ENCODE results near the gene SH3TC2. TPM values are rescaled to one million over a fixed set of nuclear protein-coding genes. Genes with fewer than 3 reads are reported as not detected.
A peak's percentile ranks its signal among the peaks of the same experiment; 100 is the strongest.

The SH3TC2 gene
- total and polyA plus RNA-seq, 2 of the 4 experiments (the other 2 are of a cell fraction), result 3.4 to 7.9 TPM

DNA sequence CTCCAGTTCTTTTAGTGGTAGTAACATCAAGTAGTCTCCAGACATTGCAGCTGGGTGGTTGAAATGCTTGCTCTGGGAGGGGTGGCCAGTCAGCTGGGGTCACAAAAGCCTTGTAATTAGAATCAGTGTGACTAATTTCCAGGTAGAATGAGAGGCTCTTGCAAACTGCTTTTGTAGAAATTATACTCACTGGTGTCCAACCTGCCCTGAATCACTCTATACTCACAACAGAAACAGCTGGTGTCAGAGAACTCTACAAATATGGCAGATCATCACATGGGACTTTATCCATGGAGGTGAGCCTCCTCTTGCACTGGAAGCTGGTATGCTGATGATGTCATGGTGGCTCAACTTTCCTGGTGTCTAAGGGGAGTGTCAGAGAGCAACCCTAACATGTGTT is 71.3 kb downstream of the SH3TC2 start:
- Histone ChIP-seq H3K23ac (ENCODE audit: low read depth, low read length) (no peak overlapping the region), H3K27ac (ENCODE audit: insufficient read depth, low read length) (no peak overlapping the region), H3K4me3 (ENCODE audit: insufficient read depth, low read depth, low read length) (no peak overlapping the region), H3K4me1 (ENCODE audit: control insufficient read depth, insufficient read depth, low read length) (peaks cover 3% of the 10 kb centered on the region), H3K9ac (ENCODE audit: low read depth, low read length) (no peak overlapping the region), H2BK5ac (ENCODE audit: low read depth, low read length, poor library complexity, severe bottlenecking) (no peak overlapping the region), H2AK5ac (ENCODE audit: low read depth, low read length) (no peak overlapping the region), H4K8ac (ENCODE audit: low read depth in 2 of 2, low read length in 2 of 2) (no peak overlapping the region), H4K20me1 (ENCODE audit: insufficient read depth, low read length) (no peaks in the 10 kb centered on the region), H2AK9ac (replicated peaks; ENCODE audit: low read depth, low read length, poor library complexity) (no peak overlapping the region), H3K79me1 (ENCODE audit: low read depth in 1 of 2, low read length in 2 of 2) (no peaks in the 10 kb centered on the region), H3K4me2 (ENCODE audit: low read depth, low read length) (no peak overlapping the region), H3K27me3 (ENCODE audit: control insufficient read depth, insufficient read depth, low read length) (no peaks in the 10 kb centered on the region), H3K4ac (ENCODE audit: low read depth, low read length) (no peak overlapping the region; the same call in 1 of the 2 replicates), H3K18ac (ENCODE audit: low read depth, low read length) (no peak overlapping the region), H2BK20ac (ENCODE audit: low read depth, low read length) (no peak overlapping the region), H4K91ac (ENCODE audit: insufficient read depth, low read depth, low read length) (no peak overlapping the region), H3K56ac (ENCODE audit: extremely low read depth, insufficient read depth, low read length) (no peak overlapping the region), H3K9me1 (ENCODE audit: insufficient read depth, low read length) (peaks cover 6% of the 10 kb centered on the region; the same call in 1 of the 2 replicates), H3K36me3 (ENCODE audit: control insufficient read depth, insufficient read depth, low read length) (no peaks in the 10 kb centered on the region), H4K5ac (ENCODE audit: low read depth, low read length) (no peak overlapping the region), H3K9me3 (ENCODE audit: control insufficient read depth, insufficient read depth, low read length) (no peaks in the 10 kb centered on the region), H3K14ac (replicated peaks; ENCODE audit: low read depth, low read length) (0 out of 2 replicates have a peak overlapping the region, but pooled peaks have one; percentile 23), H2BK15ac (ENCODE audit: low read depth, low read length) (no peak overlapping the region), H2AFZ (replicated peaks; ENCODE audit: low read length, poor library complexity) (no peak overlapping the region), H2BK120ac (ENCODE audit: low read depth, low read length) (no peak overlapping the region)
- intact Hi-C loops (cut with micrococcal nuclease), result no loop called here
- TF ChIP-seq POLR2A (IDR thresholded peaks at IDR 0.05; ENCODE audit: low read depth, low read length), result no peak
- no peak for TF ChIP-seq RAD21 (IDR thresholded peaks at IDR 0.05; ENCODE audit: low read length)
- DNase-seq, result peak; percentile 50
- no peak for ATAC-seq (ENCODE audit: low read depth)
- no TSS peak for BruUV-seq (replicated peaks)
- ChIA-PET CTCF (interaction anchor here (0.9 to 1.6 kb wide), 3 partner anchors 11 to 250 kb away, joined by 3 read pairs; partner anchors contain the start of gene ADRB2), POLR2A (ENCODE audit: unreplicated experiment) (no interaction called here)
- in situ Hi-C loops (cut with MboI; ENCODE audit: low sequenced_read_pairs), result loop anchor here (10.0 kb wide), 1 partner anchor 167 kb away; the partner anchor contains the start of gene ADRB2
- dilution Hi-C loops (cut with HindIII; ENCODE audit: low sequenced_read_pairs, unreplicated experiment), result no loop called here

Data from IMR-90 (cell line).